ENCODE data around the gene AACS. TPM values are rescaled to one million over a fixed set of nuclear protein-coding genes. Genes with fewer than 3 reads are reported as not detected.

The AACS gene
- total RNA-seq, 1 experiment from 2014 or later = 20.1 TPM

DNA sequence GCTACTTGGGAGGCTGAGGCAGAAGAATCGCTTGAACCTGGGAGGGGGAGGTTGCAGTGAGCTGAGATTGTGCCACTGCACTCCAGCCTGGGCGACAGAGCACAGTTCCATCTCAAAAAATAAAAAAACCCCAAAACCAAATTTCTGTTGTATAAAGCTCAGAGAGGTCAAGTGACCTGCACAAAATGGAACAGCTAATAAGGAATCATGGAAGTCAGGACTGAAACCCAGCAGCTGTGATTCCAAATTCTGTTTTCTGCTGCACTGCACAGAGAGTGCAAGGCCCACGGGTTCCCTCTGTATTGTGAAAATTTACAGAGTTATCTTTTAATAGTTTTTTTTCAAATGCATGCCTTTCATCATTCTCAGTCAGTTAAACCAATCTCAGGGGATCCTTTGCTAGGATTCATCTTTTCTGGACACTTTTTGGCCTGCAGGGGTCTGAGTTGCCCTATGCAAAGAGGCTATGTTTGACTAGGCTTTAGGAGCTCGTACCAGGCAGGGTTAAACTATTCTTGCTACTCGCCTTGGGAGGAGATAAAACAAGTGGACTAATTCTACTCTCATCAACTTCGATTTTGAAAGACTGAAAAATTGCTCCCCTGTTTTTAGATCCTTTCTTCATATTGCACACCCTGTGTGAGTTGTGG, 26.1 kb upstream of the AACS start:
- ChIA-PET POLR2A (ENCODE audit: low non-redundant PET) (no interaction called here), CTCF (no interaction called here)
- intact Hi-C loops (cut with micrococcal nuclease; ENCODE audit: unreplicated experiment) = no loop called here
- no peaks in the 10 kb centered on the region for H3K36me3 ChIP-seq (ENCODE audit: insufficient read depth, low read length, poor library complexity, severe bottlenecking)
- no peak overlapping the region for H3K27ac ChIP-seq (ENCODE audit: low read depth, low read length, poor library complexity, severe bottlenecking)
- H3K9me3 ChIP-seq (ENCODE audit: low read depth, low read length, poor library complexity, severe bottlenecking) = no peaks in the 10 kb centered on the region
- DNase-seq (ENCODE audit: low spot score) = no peak
- H3K4me3 ChIP-seq (ENCODE audit: low read depth, low read length, poor library complexity, severe bottlenecking) = no peak overlapping the region
- H3K4me1 ChIP-seq (ENCODE audit: insufficient read depth, low read length, poor library complexity, severe bottlenecking) = no peaks in the 10 kb centered on the region
- TF ChIP-seq EZH2 (IDR thresholded peaks at IDR 0.05; ENCODE audit: borderline replicate concordance, low read depth, low read length, poor library complexity, severe bottlenecking) = no peak
- TF ChIP-seq, protein P1, sequence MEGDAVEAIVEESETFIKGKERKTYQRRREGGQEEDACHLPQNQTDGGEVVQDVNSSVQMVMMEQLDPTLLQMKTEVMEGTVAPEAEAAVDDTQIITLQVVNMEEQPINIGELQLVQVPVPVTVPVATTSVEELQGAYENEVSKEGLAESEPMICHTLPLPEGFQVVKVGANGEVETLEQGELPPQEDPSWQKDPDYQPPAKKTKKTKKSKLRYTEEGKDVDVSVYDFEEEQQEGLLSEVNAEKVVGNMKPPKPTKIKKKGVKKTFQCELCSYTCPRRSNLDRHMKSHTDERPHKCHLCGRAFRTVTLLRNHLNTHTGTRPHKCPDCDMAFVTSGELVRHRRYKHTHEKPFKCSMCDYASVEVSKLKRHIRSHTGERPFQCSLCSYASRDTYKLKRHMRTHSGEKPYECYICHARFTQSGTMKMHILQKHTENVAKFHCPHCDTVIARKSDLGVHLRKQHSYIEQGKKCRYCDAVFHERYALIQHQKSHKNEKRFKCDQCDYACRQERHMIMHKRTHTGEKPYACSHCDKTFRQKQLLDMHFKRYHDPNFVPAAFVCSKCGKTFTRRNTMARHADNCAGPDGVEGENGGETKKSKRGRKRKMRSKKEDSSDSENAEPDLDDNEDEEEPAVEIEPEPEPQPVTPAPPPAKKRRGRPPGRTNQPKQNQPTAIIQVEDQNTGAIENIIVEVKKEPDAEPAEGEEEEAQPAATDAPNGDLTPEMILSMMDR (conservative IDR thresholded peaks at IDR 0.05; ENCODE audit: low read depth, low read length) = no peak
- no TSS peak for BruUV-seq (replicated peaks)
- no peaks in the 10 kb centered on the region for H3K27me3 ChIP-seq (replicated peaks; ENCODE audit: insufficient read depth, low read depth, low read length, poor library complexity)

DNA sequence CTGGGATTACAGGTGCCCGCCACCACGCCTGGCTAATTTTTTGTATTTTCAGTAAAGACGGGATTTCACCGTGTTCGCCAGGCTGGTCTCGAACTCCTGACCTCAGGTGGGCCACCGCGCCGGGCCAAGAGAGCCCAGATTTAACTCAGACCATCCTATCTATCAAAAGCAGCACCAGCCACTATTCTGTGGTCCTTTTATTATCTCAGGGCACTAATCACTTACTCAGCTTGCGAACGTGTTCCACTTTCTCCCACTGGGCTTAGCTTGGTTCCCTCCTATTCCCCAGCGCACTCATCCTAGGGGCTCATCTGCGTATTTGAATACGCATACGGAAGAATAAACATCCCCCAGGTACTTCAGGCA, 16.2 kb upstream of the AACS start:
- Histone ChIP-seq H3K27me3 (replicated peaks; ENCODE audit: insufficient read depth, low read depth, low read length, poor library complexity) (no peaks in the 10 kb centered on the region), H3K4me3 (ENCODE audit: low read depth, low read length, poor library complexity, severe bottlenecking) (peak overlapping the region; percentile 44), H3K36me3 (ENCODE audit: insufficient read depth, low read length, poor library complexity, severe bottlenecking) (no peaks in the 10 kb centered on the region), H3K4me1 (ENCODE audit: insufficient read depth, low read length, poor library complexity, severe bottlenecking) (peaks cover 3% of the 10 kb centered on the region), H3K27ac (ENCODE audit: low read depth, low read length, poor library complexity, severe bottlenecking) (no peak overlapping the region), H3K9me3 (ENCODE audit: low read depth, low read length, poor library complexity, severe bottlenecking) (no peaks in the 10 kb centered on the region)
- TF ChIP-seq, protein P1 (conservative IDR thresholded peaks at IDR 0.05; ENCODE audit: low read depth, low read length) = no peak
- no peak for TF ChIP-seq EZH2 (IDR thresholded peaks at IDR 0.05; ENCODE audit: borderline replicate concordance, low read depth, low read length, poor library complexity, severe bottlenecking)
- intact Hi-C loops (cut with micrococcal nuclease; ENCODE audit: unreplicated experiment) = no loop called here
- BruUV-seq (replicated peaks) = TSS peak; percentile 91
- ChIA-PET CTCF (no interaction called here), POLR2A (ENCODE audit: low non-redundant PET) (interaction anchor here (0.5 kb wide), 1 partner anchor 31 kb away, joined by 3 read pairs; no protein-coding TSS in a partner anchor)
- no peak for DNase-seq (ENCODE audit: low spot score)

DNA sequence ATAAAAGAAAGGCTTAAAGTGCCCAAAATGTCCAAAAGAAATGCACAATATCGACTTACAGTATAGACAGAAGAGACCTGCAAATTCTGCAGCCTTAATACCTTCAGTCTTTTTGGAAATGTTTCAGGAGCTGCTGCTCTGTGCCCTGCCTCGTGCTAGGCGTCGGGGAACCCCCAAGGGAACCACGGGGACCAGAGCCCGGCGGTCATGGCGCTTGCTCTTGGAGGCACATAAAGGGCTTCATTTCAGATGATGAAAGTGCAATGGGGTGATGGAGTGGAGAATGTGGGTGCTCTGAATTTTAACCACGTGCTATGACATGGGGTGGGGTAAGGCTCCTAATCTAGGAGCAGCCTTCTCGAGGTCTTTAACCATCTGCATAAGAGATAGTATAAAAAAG, 14.8 kb upstream of the AACS start:
- no peak for TF ChIP-seq EZH2 (IDR thresholded peaks at IDR 0.05; ENCODE audit: borderline replicate concordance, low read depth, low read length, poor library complexity, severe bottlenecking)
- TF ChIP-seq, protein P1 (conservative IDR thresholded peaks at IDR 0.05; ENCODE audit: low read depth, low read length) = no peak
- intact Hi-C loops (cut with micrococcal nuclease; ENCODE audit: unreplicated experiment) = no loop called here
- Histone ChIP-seq H3K36me3 (ENCODE audit: insufficient read depth, low read length, poor library complexity, severe bottlenecking) (no peaks in the 10 kb centered on the region), H3K27me3 (replicated peaks; ENCODE audit: insufficient read depth, low read depth, low read length, poor library complexity) (no peaks in the 10 kb centered on the region), H3K4me3 (ENCODE audit: low read depth, low read length, poor library complexity, severe bottlenecking) (no peak overlapping the region), H3K9me3 (ENCODE audit: low read depth, low read length, poor library complexity, severe bottlenecking) (no peaks in the 10 kb centered on the region), H3K4me1 (ENCODE audit: insufficient read depth, low read length, poor library complexity, severe bottlenecking) (peaks cover 3% of the 10 kb centered on the region), H3K27ac (ENCODE audit: low read depth, low read length, poor library complexity, severe bottlenecking) (no peak overlapping the region)
- no TSS peak for BruUV-seq (replicated peaks)
- ChIA-PET POLR2A (ENCODE audit: low non-redundant PET) (no interaction called here), CTCF (no interaction called here)
- DNase-seq (ENCODE audit: low spot score) = no peak
